ENCODE measurements around the gene MUC13. TPM values are rescaled to one million over a fixed set of nuclear protein-coding genes. Genes with fewer than 3 reads are reported as not detected.

The MUC13 gene
- total and polyA plus RNA-seq, 2 donors from 2014 or later = 1.9 to 6.4 TPM

- H3K27me3 ChIP-seq (ENCODE audit: control insufficient read depth, insufficient read depth, low read length) = no peaks in the 10 kb centered on the region
- H3K27ac ChIP-seq (ENCODE audit: low read depth in 2 of 2, low read length in 2 of 2) = no peak overlapping the region
- intact Hi-C loops (cut with DNase I) = no loop called here
- DNase-seq = no peak
- no peaks in the 10 kb centered on the region for H3K9me3 ChIP-seq (ENCODE audit: control insufficient read depth in 2 of 3, insufficient read depth in 1 of 3, low read length in 3 of 3)
- no peaks in the 10 kb centered on the region for H3K4me1 ChIP-seq (ENCODE audit: control insufficient read depth in 2 of 3, insufficient read depth in 2 of 3, low read depth in 1 of 3, low read length in 3 of 3)
- TF ChIP-seq CTCF (IDR thresholded peaks at IDR 0.05; ENCODE audit: borderline replicate concordance, extremely low read depth, insufficient read depth) = no peak
- no peak overlapping the region for H3K9ac ChIP-seq (ENCODE audit: low read length in 3 of 3)
- no peak overlapping the region for H3K4me3 ChIP-seq (ENCODE audit: low read length in 3 of 3)
- H3K36me3 ChIP-seq (ENCODE audit: control insufficient read depth in 2 of 3, insufficient read depth in 3 of 3, low read length in 3 of 3) = no peaks in the 10 kb centered on the region
- FAIRE-seq = no peak
Observed at GRCh38 chr3:124935794-124936542, 1.4 kb upstream of the MUC13 start.

DNA sequence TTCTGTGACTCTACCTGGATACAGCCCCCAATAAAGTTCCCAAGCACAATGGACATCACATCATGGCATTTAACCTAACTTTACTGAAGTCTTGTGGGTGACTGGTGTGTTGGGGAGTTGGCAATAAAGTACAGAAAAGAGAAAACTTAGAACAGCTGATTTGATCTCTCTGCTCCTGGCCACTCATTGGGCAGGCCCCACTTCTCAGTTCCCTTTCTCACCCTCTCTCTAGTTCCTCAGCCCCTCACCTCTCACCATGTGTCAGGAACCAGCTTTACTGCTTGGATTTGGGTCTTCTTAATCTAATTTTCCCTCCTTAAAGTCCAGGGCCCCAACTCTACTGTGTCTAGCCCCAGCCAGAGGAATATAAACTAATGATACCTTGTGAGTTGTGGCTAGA is 713 bp upstream of the MUC13 start:
- no peak overlapping the region for H3K9ac ChIP-seq (ENCODE audit: low read length in 3 of 3)
- TF ChIP-seq CTCF (IDR thresholded peaks at IDR 0.05; ENCODE audit: borderline replicate concordance, extremely low read depth, insufficient read depth) = no peak
- H3K27me3 ChIP-seq (ENCODE audit: control insufficient read depth, insufficient read depth, low read length) = no peaks in the 10 kb centered on the region
- FAIRE-seq (no peak), DNase-seq (no peak)
- no peaks in the 10 kb centered on the region for H3K4me1 ChIP-seq (ENCODE audit: control insufficient read depth in 2 of 3, insufficient read depth in 2 of 3, low read depth in 1 of 3, low read length in 3 of 3)
- intact Hi-C loops (cut with DNase I) = no loop called here
- no peaks in the 10 kb centered on the region for H3K9me3 ChIP-seq (ENCODE audit: control insufficient read depth in 2 of 3, insufficient read depth in 1 of 3, low read length in 3 of 3)
- no peak overlapping the region for H3K27ac ChIP-seq (ENCODE audit: low read depth in 2 of 2, low read length in 2 of 2)
- H3K36me3 ChIP-seq (ENCODE audit: control insufficient read depth in 2 of 3, insufficient read depth in 3 of 3, low read length in 3 of 3) = no peaks in the 10 kb centered on the region
- no peak overlapping the region for H3K4me3 ChIP-seq (ENCODE audit: low read length in 3 of 3)

- no peak overlapping the region for H3K27ac ChIP-seq (ENCODE audit: low read depth in 2 of 2, low read length in 2 of 2)
- DNase-seq = peak in 4 of 5 donors; percentile 50 to 80 (median 64)
- peak; percentile 83 for FAIRE-seq
- no peak overlapping the region for H3K9ac ChIP-seq (ENCODE audit: low read length in 3 of 3)
- H3K36me3 ChIP-seq (ENCODE audit: control insufficient read depth in 2 of 3, insufficient read depth in 3 of 3, low read length in 3 of 3) = no peaks in the 10 kb centered on the region
- intact Hi-C loops (cut with DNase I) = no loop called here
- peak; percentile 79 for TF ChIP-seq CTCF (IDR thresholded peaks at IDR 0.05; ENCODE audit: borderline replicate concordance, extremely low read depth, insufficient read depth)
- H3K9me3 ChIP-seq (ENCODE audit: control insufficient read depth in 2 of 3, insufficient read depth in 1 of 3, low read length in 3 of 3) = no peaks in the 10 kb centered on the region
- no peak overlapping the region for H3K4me3 ChIP-seq (ENCODE audit: low read length in 3 of 3)
- H3K27me3 ChIP-seq (ENCODE audit: control insufficient read depth, insufficient read depth, low read length) = no peaks in the 10 kb centered on the region
- no peaks in the 10 kb centered on the region for H3K4me1 ChIP-seq (ENCODE audit: control insufficient read depth in 2 of 3, insufficient read depth in 2 of 3, low read depth in 1 of 3, low read length in 3 of 3)
Observed at GRCh38 chr3:124928333-124929202, 6.0 kb downstream of the MUC13 start.

Data from kidney (tissue), 14 donors.